Ecto neural progenitor cell (in vitro differentiated cells): Measurements from ENCODE around the gene LPAR3.
"Not testable (repeated sequence)": the region's sequence is repeated elsewhere in the genome, so short reads cannot be mapped to it uniquely, and the experiment has no call there.

ENCODE experiments used
- DNase-seq: peaks from one replicate; pipeline ENCODE4 v3.0.0-alpha.2; 2018; ENCODE audit warnings: low spot score

LPAR3 gene

DNA sequence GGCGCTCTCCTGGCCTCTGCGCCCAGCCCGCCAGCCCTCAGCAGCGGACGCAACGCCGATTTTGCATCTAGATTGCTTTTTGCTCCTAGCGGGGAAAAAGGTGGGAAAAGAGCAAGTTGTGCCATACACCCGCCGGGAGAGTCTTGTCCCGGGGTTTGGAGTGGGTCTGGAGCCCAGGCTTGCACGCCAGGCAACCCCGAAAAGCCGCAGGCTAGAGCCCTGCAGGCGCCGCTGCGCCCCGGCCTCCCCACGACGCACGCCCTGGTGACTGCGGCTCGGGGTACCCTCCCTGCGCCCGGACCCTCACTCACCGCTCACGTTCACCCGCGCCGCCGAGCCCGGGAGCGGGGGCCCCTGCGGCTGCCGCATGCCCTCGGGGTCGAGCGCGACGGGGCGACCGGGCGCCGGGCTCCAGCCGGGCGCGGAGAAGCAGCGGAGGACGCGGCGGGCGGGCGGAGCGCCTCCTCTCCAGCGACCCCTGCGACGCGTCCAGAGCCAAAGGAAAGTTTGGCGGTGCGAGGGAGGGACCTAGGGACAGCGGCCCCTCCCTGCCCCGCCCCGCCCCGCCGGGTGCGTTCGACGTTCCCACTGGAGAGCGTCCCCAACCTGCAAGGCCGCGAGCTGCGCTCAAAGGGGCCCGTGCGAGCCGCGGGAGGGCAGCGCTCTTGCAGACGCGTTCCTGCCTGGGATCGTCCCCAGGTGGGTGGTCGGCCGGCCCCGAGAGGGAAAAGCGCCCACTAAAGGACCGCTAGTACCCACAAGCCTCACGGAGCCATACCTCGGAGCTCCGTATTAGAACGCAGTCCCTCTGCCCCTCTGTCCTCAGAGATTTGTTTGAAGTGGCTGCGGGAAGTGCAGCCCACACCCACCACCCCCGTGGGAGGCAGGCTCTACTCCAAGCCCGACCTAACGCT lies at the start of gene LPAR3:
Gene LPAR3, minus strand, starts transcription at position 502 of the 914 bp plus-strand sequence. CDS start 27,086 bp downstream, outside the sequence.
- peak; percentile 86 for DNase-seq

DNA sequence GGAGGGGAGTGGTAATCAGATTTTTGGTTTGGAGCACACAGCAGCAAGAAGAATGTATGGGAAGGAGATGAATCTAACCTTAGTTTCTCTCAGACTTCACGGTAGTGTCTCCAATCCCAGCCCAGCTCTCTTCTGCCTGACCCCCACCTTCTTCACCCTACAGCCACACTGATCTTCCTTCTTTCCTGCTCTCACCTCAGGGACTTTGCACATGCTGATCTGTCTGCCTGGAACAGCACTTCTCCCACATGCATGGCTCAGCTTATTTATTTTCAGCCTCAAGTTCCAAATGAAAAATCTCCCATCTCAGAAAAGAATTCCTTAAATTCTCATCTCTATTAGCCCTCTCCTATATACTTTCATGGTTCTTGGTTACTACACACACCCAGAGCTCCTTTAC lies 48.8 kb upstream of the LPAR3 start:
- no peak for DNase-seq

DNA sequence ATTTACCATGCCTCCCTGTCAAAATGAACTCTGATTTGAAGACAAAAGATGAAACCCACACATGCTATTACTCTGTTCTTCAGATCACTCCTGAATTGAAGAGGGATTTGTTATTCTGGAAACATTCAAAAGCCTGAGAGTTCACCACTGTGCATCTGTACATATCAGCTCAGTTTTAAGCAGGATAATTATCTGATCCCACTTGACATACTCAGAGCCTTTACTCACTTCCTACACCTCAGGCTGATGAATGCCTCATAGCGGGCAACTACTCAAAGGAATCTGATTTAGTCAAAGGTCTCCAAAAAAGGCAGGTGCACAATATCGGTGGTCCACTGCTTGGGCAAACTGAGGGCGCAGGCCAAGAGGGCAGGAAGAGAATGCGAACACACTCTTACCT lies 47.5 kb upstream of the LPAR3 start:
- no peak for DNase-seq

GRCh38 chr1:84939761-84940160 lies 46.8 kb upstream of the LPAR3 start:
- no peak for DNase-seq

DNA sequence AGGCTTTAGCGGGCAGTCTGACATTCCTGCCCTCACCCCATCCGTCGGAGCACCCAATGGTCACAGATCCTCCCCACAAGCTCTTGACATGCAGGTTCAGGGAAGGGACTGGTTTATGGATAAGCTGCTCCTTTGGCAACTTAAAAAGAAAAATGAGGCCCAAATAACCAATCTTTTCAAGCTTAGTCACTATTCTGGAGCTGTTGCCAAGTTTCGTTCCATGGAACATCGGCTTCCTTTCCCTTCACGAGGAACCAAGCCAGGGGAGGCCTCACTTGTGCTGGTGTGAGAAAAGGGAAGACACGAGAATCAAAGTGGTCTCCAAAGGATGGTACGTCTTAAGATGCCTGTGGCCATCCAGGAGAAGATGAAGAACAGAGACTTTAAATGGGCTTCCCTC lies 46.1 kb upstream of the LPAR3 start:
- no peak for DNase-seq

DNA sequence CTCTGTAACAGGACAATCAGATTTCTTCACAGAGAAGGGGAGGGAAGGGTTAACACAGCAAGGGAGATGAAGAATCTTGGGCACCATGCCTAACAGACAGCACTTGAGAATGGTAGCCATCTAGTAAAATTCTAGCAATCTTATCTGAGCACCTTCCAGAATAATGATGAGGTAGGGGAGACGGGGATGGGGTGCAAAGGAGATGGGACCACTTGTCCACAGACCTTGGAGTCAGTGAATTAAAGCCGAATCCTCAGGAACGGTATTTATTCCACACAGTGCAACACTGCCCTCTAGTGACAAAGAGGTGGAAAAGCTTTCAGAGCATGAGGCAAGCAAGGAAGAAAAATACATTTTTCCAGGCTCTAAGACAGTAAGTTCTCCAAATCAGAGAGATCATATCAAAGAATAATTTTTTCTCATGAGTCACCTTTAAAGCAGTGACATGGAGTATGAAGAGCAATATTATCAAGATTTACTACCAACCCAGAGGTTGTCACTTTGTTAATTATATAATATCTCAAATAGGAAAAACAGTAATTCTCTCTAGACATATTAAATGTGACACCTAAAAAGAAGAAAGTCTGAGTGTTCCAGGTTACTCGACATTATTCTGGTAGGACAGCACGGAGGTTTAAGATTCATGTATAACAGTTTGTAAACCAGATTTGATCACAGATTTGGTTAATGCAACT lies 43.3 kb upstream of the LPAR3 start:
- no peak for DNase-seq

DNA sequence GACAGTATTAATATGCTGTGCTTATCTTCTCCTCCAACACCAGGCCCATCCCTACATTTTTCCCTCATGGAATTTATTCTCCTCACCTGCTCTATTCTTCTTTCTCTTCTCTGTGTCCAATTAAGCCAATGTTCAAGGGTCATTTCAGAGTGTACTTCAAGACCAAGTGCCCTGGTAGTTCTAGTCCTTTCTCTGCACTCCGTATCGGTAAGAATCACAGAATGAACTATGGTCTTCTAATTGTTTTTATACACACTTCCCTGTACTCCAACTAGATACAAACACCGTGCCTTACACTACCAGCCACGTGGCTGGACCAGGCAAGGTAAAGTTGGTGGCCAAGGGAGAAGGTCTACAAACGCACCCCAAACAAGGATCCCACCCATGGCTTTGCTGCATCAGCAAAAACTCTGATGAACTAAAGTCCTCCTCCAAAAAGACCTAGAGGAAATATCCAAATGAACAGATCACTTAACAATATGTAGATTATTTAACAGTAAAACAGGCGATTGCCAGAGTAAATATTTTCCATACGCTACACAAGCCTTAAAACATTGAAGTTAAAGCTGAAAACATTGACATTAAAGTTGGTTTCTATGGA lies 40.1 kb upstream of the LPAR3 start:
- no peak for DNase-seq

DNA sequence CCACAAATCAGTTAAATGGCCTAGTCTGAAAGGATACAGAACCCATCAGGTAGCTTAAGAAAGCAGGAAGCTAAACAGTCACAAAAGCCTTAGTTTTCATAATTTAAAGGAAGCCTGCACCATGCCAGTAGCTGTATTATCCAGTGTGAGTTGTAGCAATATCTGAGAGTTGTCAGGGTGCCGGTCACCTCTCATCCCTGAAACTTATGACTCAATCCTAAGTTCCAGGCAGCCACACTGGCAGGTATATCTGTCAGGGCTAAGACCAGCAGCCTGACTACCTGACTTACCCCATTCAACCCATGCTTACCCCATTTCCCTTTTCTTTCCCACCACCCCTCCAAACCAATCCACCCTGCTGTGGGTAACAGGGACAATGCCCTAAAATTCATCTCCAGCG lies 37.8 kb upstream of the LPAR3 start:
- DNase-seq = no peak

DNA sequence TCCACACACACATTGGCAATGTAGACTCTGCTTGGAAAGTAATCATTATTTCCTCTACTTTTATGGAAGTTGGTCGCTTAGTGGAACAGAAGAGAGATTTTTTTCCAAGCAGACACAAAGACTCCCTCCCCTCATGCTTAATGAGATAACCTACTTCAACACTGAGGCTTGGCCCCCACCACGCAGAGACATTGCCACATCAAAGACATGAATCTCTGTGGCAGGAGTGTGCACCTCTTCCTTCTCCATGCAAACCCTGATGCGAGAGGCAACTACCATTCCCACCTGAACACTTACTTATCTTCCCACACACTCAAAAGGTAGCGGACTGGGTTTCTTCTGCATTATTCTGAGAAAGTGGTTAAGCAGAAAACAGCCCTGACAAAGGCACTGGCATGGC lies 37.3 kb upstream of the LPAR3 start:
- DNase-seq = no peak

GRCh38 chr1:84929581-84929980 lies 36.6 kb upstream of the LPAR3 start:
- no peak for DNase-seq

DNA sequence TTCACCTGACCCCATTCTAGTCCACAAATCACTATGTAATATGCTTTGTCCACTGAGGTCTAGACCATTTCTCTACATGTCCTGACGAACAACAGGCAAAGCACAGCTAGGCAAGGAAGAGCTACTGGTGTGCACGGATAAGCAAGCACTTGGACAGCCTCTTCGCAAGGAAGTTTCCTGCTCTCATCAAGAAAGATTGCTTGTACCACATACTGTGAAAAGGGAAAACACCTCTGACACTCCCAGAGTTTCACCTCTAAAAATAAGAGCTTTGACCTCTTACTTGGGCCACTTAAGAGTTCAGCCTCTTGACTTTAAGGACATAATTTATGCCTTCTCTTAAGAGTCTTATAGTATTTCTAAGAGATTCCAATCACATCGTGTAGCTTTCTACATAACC lies 36.0 kb upstream of the LPAR3 start:
- DNase-seq = no peak

DNA sequence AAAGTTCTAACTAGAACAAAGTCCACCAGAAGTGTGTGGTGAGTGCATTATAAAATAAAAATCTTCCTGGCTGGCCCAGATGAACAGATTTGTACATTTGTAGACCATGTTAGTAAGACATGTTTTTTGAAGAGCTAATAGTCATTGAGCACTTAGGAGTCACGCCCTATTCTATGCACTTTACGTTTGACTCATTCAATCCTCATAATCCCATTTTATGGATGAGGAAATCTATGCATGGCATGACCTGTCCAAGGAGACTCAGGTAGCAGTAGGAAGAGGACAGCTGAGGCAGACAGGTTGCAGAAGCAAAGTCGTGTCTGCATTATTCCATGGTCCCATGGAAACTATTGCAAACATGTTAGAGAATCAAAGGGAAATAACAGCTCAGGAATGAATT lies 30.3 kb upstream of the LPAR3 start:
- no peak for DNase-seq

DNA sequence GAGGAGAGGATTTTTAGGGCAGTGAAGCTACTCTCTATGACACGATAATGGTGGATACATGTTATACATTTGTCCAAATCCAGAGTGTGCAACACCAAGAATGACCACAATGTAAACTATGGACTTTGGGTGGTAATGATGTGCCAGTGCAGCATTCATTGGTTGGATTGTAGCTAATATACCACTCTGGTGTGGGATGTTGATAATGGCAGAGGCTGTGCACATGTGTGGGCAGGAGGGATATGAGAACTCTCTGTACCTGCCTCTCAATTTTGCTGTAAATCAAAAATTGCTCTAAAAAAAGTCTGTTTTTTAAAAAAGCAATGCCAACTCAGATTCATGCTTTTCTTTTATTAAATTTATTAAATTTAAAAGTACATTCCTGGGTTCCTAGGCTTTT lies 27.2 kb upstream of the LPAR3 start:
- DNase-seq = no peak

GRCh38 chr1:84919461-84919970 lies 26.5 kb upstream of the LPAR3 start:
- no peak for DNase-seq

GRCh38 chr1:84918726-84919336 lies 25.8 kb upstream of the LPAR3 start:
- no peak for DNase-seq

DNA sequence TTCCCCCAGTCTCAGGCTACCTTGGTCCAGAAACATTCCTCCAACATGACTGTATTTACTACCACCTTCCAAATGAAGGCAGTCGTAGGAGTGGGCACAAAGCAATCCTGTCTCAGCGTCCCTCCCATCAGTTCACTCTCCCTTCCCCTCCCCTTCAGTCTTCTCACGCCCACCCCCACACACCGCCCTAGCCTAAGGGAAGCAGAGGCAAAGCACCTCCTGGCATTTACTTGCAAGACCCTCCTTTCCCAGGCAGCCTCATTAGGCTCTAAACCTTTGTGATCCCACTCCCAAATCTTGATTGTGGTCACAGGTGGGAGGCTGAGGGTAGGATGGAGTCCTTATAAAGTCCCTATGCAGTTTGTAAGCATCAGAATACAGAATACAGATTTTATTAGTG lies 23.9 kb upstream of the LPAR3 start:
- DNase-seq = no peak

DNA sequence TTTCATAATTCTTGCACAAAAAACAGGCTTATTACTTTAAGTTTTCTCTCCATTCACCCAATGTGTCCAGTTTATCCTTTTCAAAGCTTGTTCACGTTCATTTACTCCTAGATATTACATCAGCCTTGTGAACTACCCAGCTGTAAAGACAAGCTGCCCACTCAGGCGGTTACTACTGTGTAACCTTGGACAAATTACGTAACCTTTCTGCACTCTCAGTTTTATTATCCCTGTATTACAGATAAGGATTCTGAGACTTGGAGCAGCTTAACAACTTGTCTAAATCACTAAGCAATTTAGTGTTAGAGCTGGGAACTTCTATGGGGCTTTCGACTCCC lies 20.5 kb upstream of the LPAR3 start:
- DNase-seq = no peak

DNA sequence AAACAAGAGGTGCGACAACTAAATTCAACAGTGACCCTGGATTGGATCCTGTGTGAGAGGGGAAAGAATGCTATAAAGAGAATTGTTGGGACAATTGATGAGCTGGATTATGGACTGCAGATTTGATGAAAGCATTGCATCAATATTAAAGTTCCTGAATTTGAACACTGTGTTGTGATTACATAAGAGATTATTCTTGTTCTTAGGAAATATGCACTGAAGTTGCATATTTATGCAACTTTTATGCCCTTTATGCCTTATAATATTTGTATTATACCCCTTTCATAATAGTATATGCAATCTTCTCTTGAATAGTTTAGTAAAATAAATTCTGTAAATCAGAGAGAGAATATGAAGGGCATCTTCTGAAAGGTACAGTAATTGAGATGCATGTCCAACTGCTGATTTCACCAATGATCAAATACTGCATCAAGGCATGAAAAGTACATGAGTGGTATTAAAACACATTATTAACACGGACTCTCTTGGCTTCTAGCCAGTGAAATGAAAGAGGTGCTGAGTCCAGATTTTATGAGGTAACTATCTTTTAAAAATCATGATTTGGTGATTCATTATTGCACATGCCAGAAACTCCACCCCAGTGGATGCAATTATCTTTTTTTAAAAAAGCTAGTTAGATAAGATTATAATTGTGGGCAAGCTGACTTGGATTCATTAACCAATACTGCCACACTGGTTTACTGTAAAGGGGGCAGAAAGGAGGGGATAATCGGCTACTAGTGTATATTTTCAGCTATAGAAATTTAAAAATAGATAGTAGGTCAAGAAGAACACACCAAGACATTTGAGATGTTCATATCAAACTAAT lies 19.9 kb upstream of the LPAR3 start:
- DNase-seq = no peak

DNA sequence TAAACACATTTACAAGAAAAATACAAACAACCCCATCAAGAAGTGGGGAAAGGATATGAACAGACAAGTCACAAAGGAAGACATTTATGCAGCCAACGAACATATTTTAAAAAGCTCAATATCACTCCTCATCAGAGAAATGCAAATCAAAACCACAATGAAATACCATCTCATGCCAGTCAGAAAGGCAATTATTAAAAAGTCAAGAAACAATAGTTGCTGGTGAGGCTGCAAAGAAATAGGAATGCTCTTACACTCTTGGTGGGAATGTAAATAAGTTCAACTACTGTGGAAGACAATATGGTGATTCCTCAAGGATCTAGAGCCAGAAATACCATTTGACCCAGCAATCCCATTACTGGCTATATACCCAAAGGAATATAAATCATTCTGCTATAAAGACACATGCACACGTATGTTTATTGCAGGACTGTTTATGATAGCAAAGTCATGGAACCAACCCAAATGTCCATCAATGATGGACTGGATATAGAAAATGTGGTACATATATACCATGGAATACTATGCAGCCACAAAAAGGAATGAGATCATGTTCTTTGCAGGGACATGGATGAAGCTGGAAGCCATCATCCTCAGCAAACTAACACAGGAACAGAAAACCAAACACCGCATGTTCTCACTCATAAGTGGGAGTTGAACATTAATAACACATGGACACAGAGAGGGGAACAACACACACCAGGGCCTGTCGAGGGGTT lies 15.9 kb upstream of the LPAR3 start:
- DNase-seq = not testable (repeated sequence)

GRCh38 chr1:84907095-84907827 lies 14.3 kb upstream of the LPAR3 start:
- no peak for DNase-seq
